GM12878 (cell line): ENCODE data around the gene GM2A. TPM values are rescaled to one million over a fixed set of nuclear protein-coding genes. Genes with fewer than 3 reads are reported as not detected.

Experiments
- ATAC-seq: fragments of 200-7000 bp; cut with Tn5 transposase; 3 replicates; pipeline ENCODE4 v1.9.1; 2020; ENCODE audit warnings: mild to moderate bottlenecking, moderate library complexity
- BruUV-seq: library from RNA; stranded (reverse); fragments of 400-500 nt; replicated peaks from 2 replicates; lab custom pipeline; 2021; lab: Mats Ljungman, UMichigan
- CTCF ChIA-PET: fragments of 300-600 bp; sonication (Branson Sonifier 250); formaldehyde crosslinking; extraction: SDS; loops from one replicate; lab custom pipeline; 2021; ENCODE audit warnings: inconsistent platforms; lab: Yijun Ruan, JAX
- POLR2A ChIA-PET: fragments of 350-600 bp; formaldehyde crosslinking; extraction: SDS; loops from one replicate; lab custom pipeline; 2021; ENCODE audit warnings: inconsistent platforms; lab: Charles Lee
- RAD21 ChIA-PET: fragments of 300-600 bp; sonication (Branson Sonifier 250); formaldehyde crosslinking; loops from one replicate; lab custom pipeline; 2023; ENCODE audit warnings: antibody characterized with exemption; ENCODE audit not compliant: unreplicated experiment; lab: Charles Lee
- SMC1A ChIA-PET: fragments of 300-600 bp; sonication (Branson Sonifier 250); formaldehyde crosslinking; loops from one replicate; lab custom pipeline; 2023; ENCODE audit not compliant: unreplicated experiment, uncharacterized antibody; lab: Charles Lee
- DNase-seq: peaks from one replicate; pipeline ENCODE4 v3.0.0-alpha.2; 2011; ENCODE audit warnings: low read depth, low spot score
- FAIRE-seq: peaks from 3 replicates; lab custom pipeline; 2011; peaks lifted over from hg19 to GRCh38; lab: Jason Lieb, UNC
- H2AFZ ChIP-seq: 2 replicates; pipeline ENCODE4 v1.6.0; 2011; ENCODE audit warnings: low read depth, low read length, control low read depth; ENCODE audit not compliant: control insufficient read depth
- H3K27ac ChIP-seq: 2 replicates; pipeline ENCODE4 v1.5.1; 2011; ENCODE audit warnings: control low read depth; ENCODE audit not compliant: control insufficient read depth, insufficient read depth
- H3K27me3 ChIP-seq, 2 experiments: replicated peaks in 1 of 2; 2 replicates each; pipeline versions ENCODE4 v1.6.0 to v1.6.1; 2011; ENCODE audit warnings: low read length in 1 of 2; ENCODE audit not compliant: control insufficient read depth in 2 of 2, insufficient read depth in 2 of 2
- H3K36me3 ChIP-seq, 2 experiments: 2 replicates each; pipeline ENCODE4 v1.5.1; 2011; ENCODE audit warnings: low read length in 1 of 2; ENCODE audit not compliant: control insufficient read depth in 2 of 2, insufficient read depth in 2 of 2
- H3K4me1 ChIP-seq: 2 replicates; pipeline ENCODE4 v1.6.1; 2011; ENCODE audit warnings: mild to moderate bottlenecking, low read length, moderate library complexity, mixed read lengths; ENCODE audit not compliant: control insufficient read depth, insufficient read depth
- H3K4me2 ChIP-seq: 2 replicates; pipeline ENCODE4 v1.6.0; 2011; ENCODE audit warnings: control low read depth; ENCODE audit not compliant: control insufficient read depth, insufficient read depth
- H3K4me3 ChIP-seq: fragments of 200-600 bp; sonication (generic); 2 replicates; pipeline ENCODE4 v1.5.1; 2016
- H3K79me2 ChIP-seq: 2 replicates; pipeline ENCODE4 v1.6.0; 2011; ENCODE audit warnings: low read length; ENCODE audit not compliant: control insufficient read depth, insufficient read depth
- H3K9ac ChIP-seq: 2 replicates; pipeline ENCODE4 v1.8.0; 2011; ENCODE audit warnings: low read length, control low read depth, mixed read lengths; ENCODE audit not compliant: control insufficient read depth, insufficient read depth
- H3K9me3 ChIP-seq: replicated peaks from 3 replicates; pipeline ENCODE4 v1.5.1; 2011; ENCODE audit warnings: mild to moderate bottlenecking, low read length; ENCODE audit not compliant: control insufficient read depth, insufficient read depth
- H4K20me1 ChIP-seq: 2 replicates; pipeline ENCODE4 v1.6.0; 2011; ENCODE audit not compliant: control insufficient read depth, insufficient read depth
- BACH1 ChIP-seq: fragments of 450-650 bp; IDR thresholded peaks from 2 replicates; pipeline ENCODE4 v1.6.1; 2017; ENCODE audit warnings: mild to moderate bottlenecking, borderline replicate concordance
- BHLHE40 ChIP-seq, 2 experiments: fragments of 450-650 bp in 1 of 2; IDR thresholded peaks; 2 replicates each; pipeline ENCODE4 v1.6.1; 2011 to 2017; ENCODE audit warnings: low read depth in 2 of 2, borderline replicate concordance in 1 of 2, improper control_type of control experiment in 1 of 2, low read length in 1 of 2, mild to moderate bottlenecking in 1 of 2
- BRCA1 ChIP-seq: IDR thresholded peaks from 2 replicates; pipeline ENCODE4 v1.6.1; 2011; ENCODE audit warnings: low read depth, low read length, improper control_type of control experiment
- CBFB ChIP-seq: IDR thresholded peaks from 2 replicates; pipeline ENCODE4 v1.6.1; 2016; ENCODE audit warnings: antibody characterized with exemption, low read depth
- CBX3 ChIP-seq: fragments of 200-600 bp; sonication (generic); IDR thresholded peaks from 2 replicates; pipeline ENCODE4 v1.6.1; 2016; ENCODE audit warnings: low read depth, borderline replicate concordance
- CHD4 ChIP-seq: fragments of 200-600 bp; sonication (generic); IDR thresholded peaks from 2 replicates; pipeline ENCODE4 v1.6.1; 2016; ENCODE audit warnings: mild to moderate bottlenecking
- HSF1 ChIP-seq: fragments of 150-350 bp; IDR thresholded peaks from 2 replicates; pipeline ENCODE4 v1.6.1; 2014; ENCODE audit warnings: mild to moderate bottlenecking, low read depth, low read length
- IRF4 ChIP-seq: IDR thresholded peaks from 2 replicates; pipeline ENCODE4 v1.6.1; 2011; ENCODE audit warnings: low read depth, low read length
- JUND ChIP-seq: IDR thresholded peaks from 2 replicates; pipeline ENCODE4 v1.6.1; 2012; ENCODE audit warnings: low read depth, mild to moderate bottlenecking, low read length, improper control_type of control experiment, moderate library complexity
- MTA2 ChIP-seq: fragments of 450-650 bp; IDR thresholded peaks from 2 replicates; pipeline ENCODE4 v1.6.1; 2016; ENCODE audit warnings: low read depth, mild to moderate bottlenecking, moderate library complexity
- NFIC ChIP-seq: IDR thresholded peaks from 2 replicates; pipeline ENCODE4 v1.6.1; 2012; ENCODE audit warnings: low read depth, mild to moderate bottlenecking, inconsistent platforms, low read length, moderate library complexity
- NR2C1 ChIP-seq: fragments of 450-650 bp; IDR thresholded peaks from 2 replicates; pipeline ENCODE4 v1.6.1; 2017; ENCODE audit warnings: antibody characterized with exemption, mild to moderate bottlenecking, moderate library complexity
- NRF1 ChIP-seq: conservative IDR thresholded peaks from 2 replicates; pipeline ENCODE4 v1.6.1; 2011; ENCODE audit warnings: mild to moderate bottlenecking, low read depth, low read length, improper control_type of control experiment
- PBX3 ChIP-seq: IDR thresholded peaks from 2 replicates; pipeline ENCODE4 v1.6.1; 2011; ENCODE audit warnings: mild to moderate bottlenecking, low read depth, low read length, moderate library complexity; ENCODE audit not compliant: insufficient replicate concordance
- RB1 ChIP-seq: fragments of 450-650 bp; formaldehyde crosslinking; IDR thresholded peaks from 2 replicates; pipeline ENCODE4 v1.6.1; 2017; ENCODE audit warnings: mild to moderate bottlenecking, borderline replicate concordance
- SREBF1 ChIP-seq: IDR thresholded peaks from 2 replicates; pipeline ENCODE4 v1.6.1; 2012; ENCODE audit warnings: mild to moderate bottlenecking, low read length
- SREBF2 ChIP-seq: IDR thresholded peaks from 2 replicates; pipeline ENCODE4 v1.6.1; 2012; ENCODE audit warnings: mild to moderate bottlenecking, low read length
- ZNF592 ChIP-seq: fragments of 450-650 bp; IDR thresholded peaks from 2 replicates; pipeline ENCODE4 v1.6.1; 2017; ENCODE audit warnings: mild to moderate bottlenecking, moderate library complexity
- ZSCAN29 ChIP-seq: fragments of 450-650 bp; IDR thresholded peaks from 2 replicates; pipeline ENCODE4 v1.6.1; 2017; ENCODE audit warnings: mild to moderate bottlenecking, moderate library complexity
- ZZZ3 ChIP-seq: IDR thresholded peaks from 2 replicates; pipeline ENCODE4 v1.6.1; 2011; ENCODE audit warnings: low read depth; ENCODE audit not compliant: control insufficient read depth, insufficient read length
- WGBS: methylation state at CpG from one replicate; pipeline ENCODE4 v1.1.6; 2016; ENCODE audit warnings: low lambda C conversion rate; ENCODE audit not compliant: insufficient replicate concordance, insufficient coverage; ENCODE audit errors: missing lambda C conversion rate; 5-methylcytosine and 5-hydroxymethylcytosine counted together
- in situ Hi-C: fragments of 300-500 bp; cut with MboI; formaldehyde crosslinking; loops from 9 replicates; pipeline ENCODE4 v1.14.3; 2018; ENCODE audit warnings: mixed read lengths
- intact Hi-C: fragments of 100-400 bp; cut with micrococcal nuclease; formaldehyde crosslinking; loops from one replicate; pipeline ENCODE4 v1.14.2; 2022; ENCODE audit not compliant: unreplicated experiment
- polyA plus RNA-seq, 11 experiments: library from polyadenylated mRNA; depleted of rRNA in 4 of 11; unstranded in 6 of 11; stranded (reverse) in 5 of 11; fragments of >200 nt; fragmentation: Nextera tagmentation in 4 of 11; fragmentation: Illumina TruSeq in 1 of 11; extraction: Ambion mirVana in 4 of 11; extraction: Trizol in 1 of 11; gene quantifications; 1 replicate in 1 of 11; 2 replicates in 10 of 11; pipeline versions ENCODE4 v1.2.1 to v1.2.3, GENCODE V29; 2011 to 2016; ENCODE audit warnings: inconsistent platforms in 2 of 11, missing spikeins in 2 of 11, low read depth in 1 of 11
- total RNA-seq, 4 experiments: library from RNA; depleted of rRNA in 3 of 4; stranded (reverse); fragments of >200 nt in 3 of 4; fragmentation: Illumina TruSeq in 1 of 4; extraction: Trizol in 1 of 4; gene quantifications; 2 replicates each; pipeline versions ENCODE4 v1.2.1 to v1.2.3, GENCODE V29; 2013 to 2021

GM2A gene
- total and polyA plus RNA-seq, 10 of the 15 experiments (the other 5 are each of a cell fraction or from before 2014, with no cell fraction given) = 33.6 to 106 (median 68.2) TPM

GRCh38 chr5:151225475-151225874, 27.5 kb upstream of the GM2A start:
- in situ Hi-C loops = no loop called here
- BruUV-seq = no TSS peak
- H3K9ac ChIP-seq = no peak overlapping the region
- no peak overlapping the region for H2AFZ ChIP-seq
- no peaks in the 10 kb centered on the region for H4K20me1 ChIP-seq
- ChIA-PET POLR2A (interaction anchor here (5.3 to 17.1 kb wide), 3 partner anchors 12 to 28 kb away, joined by 90 to 290 read pairs (median 141); partner anchors contain the start of gene GM2A), SMC1A (interaction anchor here (0.9 to 18.6 kb wide), 4 partner anchors 13 to 77 kb away, joined by 3 to 325 read pairs (median 115); partner anchors contain the start of gene GM2A), CTCF (interaction anchor here (0.7 to 4.5 kb wide), 3 partner anchors 9 to 28 kb away, joined by 4 to 24 read pairs (median 6); partner anchors contain the start of gene GM2A), RAD21 (interaction anchor here (3.2 to 7.8 kb wide), 3 partner anchors 9 to 27 kb away, joined by 42 to 117 read pairs (median 95); partner anchors contain the start of gene GM2A)
- H3K27me3 ChIP-seq = no peaks in the 10 kb centered on the region
- TF ChIP-seq PBX3 (no peak), CBX3 (no peak), MTA2 (no peak), SREBF2 (no peak), HSF1 (no peak), IRF4 (no peak), BHLHE40 (IDR thresholded peaks at IDR 0.05; ENCODE audit: borderline replicate concordance in 1 of 2, low read depth in 2 of 2, low read length in 1 of 2) (no peak), CBFB (no peak), BRCA1 (no peak), CHD4 (no peak), ZNF592 (no peak), NR2C1 (no peak), BACH1 (no peak), SREBF1 (no peak), JUND (no peak), ZSCAN29 (no peak), ZZZ3 (no peak), NRF1 (no peak), RB1 (no peak), NFIC (no peak)
- no peak overlapping the region for H3K27ac ChIP-seq
- DNase-seq (no peak), ATAC-seq (no peak), FAIRE-seq (no peak)
- H3K36me3 ChIP-seq = no peaks in the 10 kb centered on the region; a peak in 1 of 4 replicates
- no peaks in the 10 kb centered on the region for H3K9me3 ChIP-seq
- WGBS = 95% methylated on average over 5 of the region's 5 CpGs
- intact Hi-C loops = no loop called here
- H3K4me2 ChIP-seq = no peak overlapping the region
- H3K79me2 ChIP-seq = peaks cover 38% of the 10 kb centered on the region
- peaks cover 19% of the 10 kb centered on the region for H3K4me1 ChIP-seq
- no peak overlapping the region for H3K4me3 ChIP-seq
